H1 (cell line): ENCODE data around the gene LIMK2.

Source experiments
- ATF2 ChIP-seq: IDR thresholded peaks from 2 replicates; pipeline ENCODE4 v1.6.1; 2012; ENCODE audit warnings: low read length, inconsistent platforms
- CTCF ChIP-seq, 3 experiments: IDR thresholded peaks; 1 replicate in 2 of 3; 2 replicates in 1 of 3; pipeline versions ENCODE4 v1.5.1 to v1.6.1; 2011; ENCODE audit warnings: low read length in 3 of 3, mild to moderate bottlenecking in 3 of 3, inconsistent platforms in 2 of 3, low read depth in 1 of 3, moderate library complexity in 1 of 3; ENCODE audit not compliant: insufficient read depth in 1 of 3; ENCODE audit errors: control extremely low read depth in 1 of 3
- POLR2A ChIP-seq, 2 experiments: IDR thresholded peaks; 1 replicate in 1 of 2; 2 replicates in 1 of 2; pipeline ENCODE4 v1.6.1; 2011; ENCODE audit warnings: low read depth in 2 of 2, low read length in 2 of 2, mild to moderate bottlenecking in 2 of 2; ENCODE audit errors: control extremely low read depth in 1 of 2
- RNF2 ChIP-seq: fragments of 200-900, 300-1000 bp; sonication (generic); IDR thresholded peaks from 2 replicates; pipeline ENCODE4 v1.7.1; 2016; ENCODE audit warnings: borderline replicate concordance, low read depth, mild to moderate bottlenecking, antibody characterized with exemption, low read length; ENCODE audit not compliant: poor library complexity, severe bottlenecking; ENCODE audit errors: missing control alignments
- RXRA ChIP-seq: IDR thresholded peaks from 2 replicates; pipeline ENCODE4 v1.6.1; 2011; ENCODE audit warnings: low read depth, mild to moderate bottlenecking, low read length, moderate library complexity; ENCODE audit not compliant: insufficient read depth
- SP2 ChIP-seq: IDR thresholded peaks from 2 replicates; pipeline ENCODE4 v1.6.1; 2012; ENCODE audit warnings: mild to moderate bottlenecking, low read length, inconsistent platforms
- TAF1 ChIP-seq: IDR thresholded peaks from 2 replicates; pipeline ENCODE4 v1.6.1; 2011; ENCODE audit warnings: mild to moderate bottlenecking, low read depth, low read length

GRCh38 chr22:31235081-31235480, 23.0 kb downstream of the LIMK2 start:
- TF ChIP-seq CTCF (IDR thresholded peaks at IDR 0.05; ENCODE audit: control extremely low read depth in 1 of 3, insufficient read depth in 1 of 3, low read depth in 1 of 3, low read length in 3 of 3) (no peak), RNF2 (no peak), SP2 (no peak), ATF2 (no peak), TAF1 (no peak), POLR2A (IDR thresholded peaks at IDR 0.05; ENCODE audit: control extremely low read depth in 1 of 2, low read depth in 2 of 2, low read length in 2 of 2) (no peak), RXRA (no peak)
